Measurements from ENCODE around the gene CFHR2.

The CFHR2 gene

GRCh38 chr1:197001828-197002227 is 58.3 kb downstream of the CFHR2 start:
- no peak for DNase-seq (ENCODE audit: low spot score)

GRCh38 chr1:197003132-197003531 is 59.6 kb downstream of the CFHR2 start:
- no peak for DNase-seq (ENCODE audit: low spot score)

GRCh38 chr1:197008861-197009260 is 65.3 kb downstream of the CFHR2 start:
- no peak for DNase-seq (ENCODE audit: low spot score)
